GM21528 (cell line): ENCODE results near the gene TLR5.

ENCODE experiments used
- ATAC-seq: cut with Tn5 transposase; IDR thresholded peaks from one replicate; pipeline ENCODE4 v1.9.1; 2021; ENCODE audit warnings: mild to moderate bottlenecking, moderate library complexity; ENCODE audit not compliant: unreplicated experiment, low FRiP score

Gene TLR5

GRCh38 chr1:223118418-223118817, 24.6 kb downstream of the TLR5 start:
- ATAC-seq = no peak

GRCh38 chr1:223116950-223117349, 26.1 kb downstream of the TLR5 start:
- ATAC-seq = no peak

DNA sequence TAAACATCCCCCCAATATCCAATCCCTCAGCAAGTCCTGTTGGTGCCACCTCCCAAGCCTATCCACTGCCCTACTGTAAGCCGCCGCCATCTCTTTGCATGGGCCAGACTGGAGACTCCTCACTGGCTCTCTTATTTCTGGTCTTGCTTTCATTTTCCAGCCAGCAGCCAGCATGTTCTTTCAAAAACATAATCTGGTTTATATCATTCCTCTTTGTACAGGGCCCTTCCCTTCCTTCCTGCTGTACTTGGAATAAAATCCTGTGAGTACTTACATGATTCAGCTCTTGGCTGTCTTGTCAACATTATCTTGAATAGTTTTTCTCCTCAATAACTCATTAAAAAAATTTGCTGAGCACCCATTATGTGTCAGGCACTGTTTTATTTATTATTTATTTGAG, 28.2 kb downstream of the TLR5 start:
- no peak for ATAC-seq

DNA sequence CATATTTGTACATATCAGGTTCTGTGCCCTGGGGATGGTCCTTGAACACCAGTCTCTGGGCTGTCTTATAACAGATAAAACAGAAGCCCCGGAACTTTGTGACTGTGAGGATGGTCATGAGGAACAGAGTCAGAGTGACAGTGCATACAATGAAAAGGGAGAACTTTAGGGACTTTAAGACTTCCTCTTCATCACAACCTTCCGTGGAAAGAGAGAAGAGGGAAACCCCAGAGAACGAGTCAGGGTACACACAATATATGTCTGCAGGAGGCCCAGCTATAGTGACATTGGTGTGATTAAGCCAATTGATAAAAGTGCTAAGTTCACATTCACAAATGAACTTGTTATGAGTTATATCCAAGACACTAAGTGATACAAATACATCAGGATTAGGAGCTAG, 32.1 kb downstream of the TLR5 start:
- ATAC-seq = no peak

DNA sequence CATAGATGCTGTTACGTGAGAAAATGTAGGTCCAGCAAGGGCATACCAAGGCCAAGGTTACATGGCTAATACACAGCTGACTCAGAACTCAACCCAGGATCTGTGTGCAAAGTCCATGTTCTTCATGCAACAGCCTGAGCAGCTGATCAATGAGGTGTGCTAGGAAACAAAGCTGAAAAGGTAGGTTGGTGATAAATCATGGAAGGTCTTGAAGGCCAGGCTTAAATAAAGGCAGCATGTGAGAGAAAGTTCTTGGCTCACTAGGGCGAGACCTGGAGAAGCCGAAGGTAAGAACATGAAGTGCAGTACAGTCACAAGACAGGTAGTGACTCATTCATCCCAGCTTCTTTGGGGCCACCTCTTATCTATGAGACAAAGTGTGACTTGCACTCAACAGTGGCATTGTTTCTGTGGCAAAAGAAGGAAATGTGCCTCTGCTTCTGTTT, 33.4 kb downstream of the TLR5 start:
- no peak for ATAC-seq

GRCh38 chr1:223106856-223107255, 36.2 kb downstream of the TLR5 start:
- ATAC-seq = no peak

DNA sequence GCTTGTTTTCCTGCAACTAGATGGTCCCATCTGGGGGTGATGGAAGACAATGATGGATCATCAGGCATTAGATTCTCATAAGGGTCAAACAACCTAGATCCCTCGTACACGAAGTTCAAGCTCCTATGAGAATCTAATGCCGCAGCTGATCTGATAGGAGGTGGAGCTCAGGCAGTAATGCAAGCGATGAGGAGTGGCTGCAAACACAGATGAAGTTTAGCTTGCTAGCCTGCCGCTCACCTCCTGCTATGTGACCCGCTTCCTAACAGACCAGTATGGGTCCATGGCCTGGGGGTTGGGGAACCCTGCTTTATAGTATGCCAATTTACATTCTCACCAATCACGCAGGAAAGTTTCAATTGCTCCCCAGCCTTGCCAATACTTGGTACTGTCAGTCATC, 37.5 kb downstream of the TLR5 start:
- ATAC-seq = no peak

- no peak for ATAC-seq
These were observed 40.1 kb downstream of the TLR5 start for GRCh38 chr1:223102797-223103533.

GRCh38 chr1:223097713-223098112, 45.3 kb downstream of the TLR5 start:
- no peak for ATAC-seq

DNA sequence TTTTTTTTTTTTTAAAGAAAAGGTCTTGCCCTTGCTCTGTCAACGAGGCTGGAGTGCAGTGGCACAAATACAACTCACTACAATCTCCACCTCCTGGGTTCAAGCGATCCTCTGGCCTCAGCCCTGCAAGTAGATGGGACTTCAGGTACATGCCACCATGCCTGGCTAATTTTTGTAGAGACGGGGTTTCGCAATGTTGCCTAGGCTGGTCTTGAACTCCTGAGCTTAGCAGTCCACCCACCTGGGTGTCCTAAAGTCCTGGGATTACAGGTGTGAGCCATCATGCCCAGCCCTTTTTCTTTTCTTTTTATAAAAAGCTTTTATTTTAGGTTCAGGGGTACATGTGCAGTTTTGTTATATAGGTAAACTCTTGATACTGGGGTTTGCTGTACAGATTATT, 47.2 kb downstream of the TLR5 start:
- ATAC-seq = no peak

- ATAC-seq = no peak
These were observed 51.2 kb downstream of the TLR5 start for GRCh38 chr1:223091896-223092295.

- ATAC-seq = no peak
These were observed 53.8 kb downstream of the TLR5 start for GRCh38 chr1:223089250-223089649.

GRCh38 chr1:223088713-223089240, 54.3 kb downstream of the TLR5 start:
- ATAC-seq = no peak

- ATAC-seq = no peak
These were observed 55.5 kb downstream of the TLR5 start for GRCh38 chr1:223087291-223088255.

- ATAC-seq = no peak
These were observed 58.6 kb downstream of the TLR5 start for GRCh38 chr1:223084464-223084866.

- no peak for ATAC-seq
These were observed 59.2 kb downstream of the TLR5 start for GRCh38 chr1:223083831-223084230.

DNA sequence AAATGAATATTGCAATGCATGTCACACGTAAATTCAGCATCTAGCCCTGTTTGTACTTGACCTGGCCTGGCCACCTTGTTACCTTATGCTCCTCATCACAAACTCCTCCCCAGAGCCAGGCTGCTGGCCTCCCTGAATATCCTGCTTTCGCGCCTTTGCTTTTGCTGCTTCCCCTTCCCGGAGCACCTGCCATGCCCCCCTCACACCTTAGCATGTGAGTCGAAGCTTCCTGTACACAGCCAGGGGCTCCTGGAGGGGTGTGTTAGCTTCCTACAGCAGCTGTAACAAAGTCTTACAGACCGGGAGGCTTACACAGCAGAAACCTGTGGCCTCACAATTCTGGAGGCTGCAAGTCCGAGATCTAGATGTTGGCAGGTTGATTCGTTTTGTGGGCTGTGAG, 60.1 kb downstream of the TLR5 start:
- ATAC-seq = no peak

GRCh38 chr1:223081181-223081994, 61.7 kb downstream of the TLR5 start:
- ATAC-seq = peak; percentile 96

- ATAC-seq = no peak
These were observed 63.5 kb downstream of the TLR5 start for GRCh38 chr1:223079498-223079897.

DNA sequence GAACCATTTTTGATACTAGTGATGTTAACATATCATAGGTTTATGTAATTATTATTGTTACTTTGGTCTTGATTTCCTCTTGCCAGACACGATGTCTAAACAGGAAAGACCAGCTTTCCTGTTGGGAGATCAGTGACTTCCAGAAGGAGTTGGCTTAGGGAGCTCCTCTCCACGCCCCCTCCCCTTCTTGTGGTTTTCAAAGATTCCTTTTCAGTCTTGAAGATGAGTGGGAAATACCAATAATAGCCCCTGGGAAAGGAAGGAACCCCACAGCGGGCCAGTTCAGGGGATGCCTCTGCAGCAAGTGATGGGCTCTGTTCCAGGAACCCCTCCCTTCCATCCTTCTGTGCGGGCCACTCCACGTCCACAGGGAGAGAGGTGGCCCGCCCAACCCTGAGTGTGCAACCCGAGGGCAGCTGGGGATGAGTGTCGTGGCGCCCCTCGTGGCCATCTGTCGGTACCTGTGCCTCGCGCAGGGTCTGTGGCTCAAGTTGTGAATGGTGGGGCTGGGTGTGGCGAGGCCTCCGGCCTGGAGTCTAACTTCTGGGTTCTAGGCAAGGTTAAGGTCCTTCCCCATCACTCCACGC, 65.7 kb downstream of the TLR5 start:
- ATAC-seq = no peak
